HEK293T (cell line): ENCODE measurements around the gene SYCE3.

Experiments used
- CTCF ChIA-PET: fragments of 350-600 bp; formaldehyde crosslinking; extraction: SDS; loops from one replicate; lab custom pipeline; 2021; ENCODE audit warnings: antibody characterized with exemption, inconsistent platforms; lab: Yijun Ruan, JAX
- POLR2A ChIA-PET: fragments of 350-600 bp; formaldehyde crosslinking; extraction: SDS; loops from one replicate; lab custom pipeline; 2020; ENCODE audit warnings: antibody characterized with exemption, inconsistent platforms; lab: Yijun Ruan, JAX
- DNase-seq: peaks from one replicate; pipeline ENCODE4 v3.0.0; 2012; ENCODE audit warnings: mixed read lengths; ENCODE audit errors: extremely low spot score
- ARNT ChIP-seq: fragments of 450-650 bp; IDR thresholded peaks from 2 replicates; pipeline ENCODE4 v1.6.1; 2017; ENCODE audit warnings: mild to moderate bottlenecking
- BHLHE40 ChIP-seq: fragments of 450-650 bp; IDR thresholded peaks from 2 replicates; pipeline ENCODE4 v1.6.1; 2016; ENCODE audit warnings: mild to moderate bottlenecking, moderate library complexity, borderline replicate concordance
- CTBP1 ChIP-seq: fragments of 450-650 bp; IDR thresholded peaks from 2 replicates; pipeline ENCODE4 v1.6.1; 2016; ENCODE audit warnings: borderline replicate concordance
- ELF4 ChIP-seq: fragments of 450-650 bp; IDR thresholded peaks from 2 replicates; pipeline ENCODE4 v1.6.1; 2017; ENCODE audit warnings: antibody characterized with exemption
- FOXA1 ChIP-seq: fragments of 450-650 bp; IDR thresholded peaks from 2 replicates; pipeline ENCODE4 v1.6.1; 2016; ENCODE audit warnings: mild to moderate bottlenecking
- FOXK2 ChIP-seq: fragments of 450-650 bp; IDR thresholded peaks from 2 replicates; pipeline ENCODE4 v1.6.1; 2016; ENCODE audit warnings: mild to moderate bottlenecking
- FOXM1 ChIP-seq: fragments of 450-650 bp; IDR thresholded peaks from 2 replicates; pipeline ENCODE4 v1.6.1; 2017; ENCODE audit warnings: mild to moderate bottlenecking, borderline replicate concordance
- HDGF ChIP-seq: fragments of 450-650 bp; IDR thresholded peaks from 2 replicates; pipeline ENCODE4 v1.6.1; 2017; ENCODE audit warnings: antibody characterized with exemption, borderline replicate concordance
- L3MBTL2 ChIP-seq: fragments of 450-650 bp; conservative IDR thresholded peaks from 2 replicates; pipeline ENCODE4 v1.6.1; 2016; ENCODE audit warnings: mild to moderate bottlenecking
- LEF1 ChIP-seq: fragments of 450-650 bp; IDR thresholded peaks from 2 replicates; pipeline ENCODE4 v1.6.1; 2017; ENCODE audit warnings: mild to moderate bottlenecking, borderline replicate concordance
- NFRKB ChIP-seq: fragments of 450-650 bp; IDR thresholded peaks from 2 replicates; pipeline ENCODE4 v1.6.1; 2016; ENCODE audit warnings: mild to moderate bottlenecking, moderate library complexity
- SP1 ChIP-seq: fragments of 450-650 bp; IDR thresholded peaks from 2 replicates; pipeline ENCODE4 v1.6.1; 2017
- SUZ12 ChIP-seq: fragments of 450-650 bp; IDR thresholded peaks from 2 replicates; pipeline ENCODE4 v1.6.1; 2016; ENCODE audit warnings: mild to moderate bottlenecking
- TARDBP ChIP-seq: fragments of 450-650 bp; IDR thresholded peaks from 2 replicates; pipeline ENCODE4 v1.6.1; 2016
- ZNF384 ChIP-seq: fragments of 450-650 bp; IDR thresholded peaks from 2 replicates; pipeline ENCODE4 v1.6.1; 2016
- TF ChIP-seq, protein P1 (sequence below): fragments of 450-650 bp; IDR thresholded peaks from 2 replicates; pipeline ENCODE4 v1.6.1; 2016

The SYCE3 gene

DNA sequence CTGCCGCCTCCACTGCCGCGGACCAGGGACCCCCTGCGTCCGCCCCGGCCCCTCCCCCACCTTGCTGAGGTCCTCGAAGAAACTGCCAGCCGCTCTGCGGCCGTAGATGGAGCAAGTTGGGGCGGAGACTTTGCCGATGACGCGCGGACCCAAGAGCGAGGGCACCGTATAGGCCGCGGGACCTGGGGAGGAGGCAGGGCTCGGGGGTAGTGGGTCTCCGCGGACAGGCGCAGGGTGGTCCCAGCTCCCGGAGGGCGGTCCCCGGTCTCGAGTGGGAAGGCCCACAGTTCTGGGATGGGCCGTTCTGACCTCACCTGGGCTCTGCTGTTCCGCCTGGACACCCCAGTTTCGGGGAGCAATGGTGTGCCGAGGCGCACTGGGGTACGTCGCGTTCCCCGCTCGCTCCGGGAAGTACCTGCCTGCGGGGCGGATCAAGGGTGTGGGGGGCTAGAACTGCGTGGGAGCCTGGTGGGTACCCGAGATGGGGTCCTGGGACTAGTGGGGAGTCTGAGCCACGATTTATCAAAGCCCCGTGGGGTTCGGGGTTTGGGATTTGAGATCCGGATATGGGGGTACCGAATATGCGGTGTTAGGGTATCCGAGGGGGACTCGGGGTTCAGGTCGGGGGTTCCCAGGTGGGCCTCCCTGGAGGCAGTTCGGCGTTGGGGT is 31.7 kb downstream of the SYCE3 start:
- ChIA-PET POLR2A (no interaction called here), CTCF (no interaction called here)
- TF ChIP-seq LEF1 (no peak), ARNT (no peak), BHLHE40 (no peak), SUZ12 (no peak), TARDBP (no peak), HDGF (no peak)
- DNase-seq: no peak

DNA sequence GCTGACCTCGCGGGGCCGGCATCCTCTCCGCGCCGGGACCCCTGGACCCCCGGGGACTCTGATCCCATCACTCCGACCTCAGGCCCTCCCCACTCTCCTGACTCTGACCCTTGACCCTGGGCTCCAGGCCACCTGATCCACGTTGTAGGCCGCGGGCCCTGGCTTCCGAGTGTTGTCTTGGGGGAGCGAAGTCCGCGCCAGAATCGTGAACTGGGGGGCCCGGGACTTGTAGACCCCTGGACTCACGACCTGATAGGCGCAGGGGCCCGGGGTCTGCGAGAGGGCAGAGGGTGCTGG is 32.2 kb downstream of the SYCE3 start:
- ChIA-PET CTCF (no interaction called here), POLR2A (no interaction called here)
- DNase-seq: no peak
- TF ChIP-seq, protein P1, sequence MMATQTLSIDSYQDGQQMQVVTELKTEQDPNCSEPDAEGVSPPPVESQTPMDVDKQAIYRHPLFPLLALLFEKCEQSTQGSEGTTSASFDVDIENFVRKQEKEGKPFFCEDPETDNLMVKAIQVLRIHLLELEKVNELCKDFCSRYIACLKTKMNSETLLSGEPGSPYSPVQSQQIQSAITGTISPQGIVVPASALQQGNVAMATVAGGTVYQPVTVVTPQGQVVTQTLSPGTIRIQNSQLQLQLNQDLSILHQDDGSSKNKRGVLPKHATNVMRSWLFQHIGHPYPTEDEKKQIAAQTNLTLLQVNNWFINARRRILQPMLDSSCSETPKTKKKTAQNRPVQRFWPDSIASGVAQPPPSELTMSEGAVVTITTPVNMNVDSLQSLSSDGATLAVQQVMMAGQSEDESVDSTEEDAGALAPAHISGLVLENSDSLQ: no peak
- TF ChIP-seq SUZ12 (no peak), TARDBP (no peak), ARNT (no peak)

DNA sequence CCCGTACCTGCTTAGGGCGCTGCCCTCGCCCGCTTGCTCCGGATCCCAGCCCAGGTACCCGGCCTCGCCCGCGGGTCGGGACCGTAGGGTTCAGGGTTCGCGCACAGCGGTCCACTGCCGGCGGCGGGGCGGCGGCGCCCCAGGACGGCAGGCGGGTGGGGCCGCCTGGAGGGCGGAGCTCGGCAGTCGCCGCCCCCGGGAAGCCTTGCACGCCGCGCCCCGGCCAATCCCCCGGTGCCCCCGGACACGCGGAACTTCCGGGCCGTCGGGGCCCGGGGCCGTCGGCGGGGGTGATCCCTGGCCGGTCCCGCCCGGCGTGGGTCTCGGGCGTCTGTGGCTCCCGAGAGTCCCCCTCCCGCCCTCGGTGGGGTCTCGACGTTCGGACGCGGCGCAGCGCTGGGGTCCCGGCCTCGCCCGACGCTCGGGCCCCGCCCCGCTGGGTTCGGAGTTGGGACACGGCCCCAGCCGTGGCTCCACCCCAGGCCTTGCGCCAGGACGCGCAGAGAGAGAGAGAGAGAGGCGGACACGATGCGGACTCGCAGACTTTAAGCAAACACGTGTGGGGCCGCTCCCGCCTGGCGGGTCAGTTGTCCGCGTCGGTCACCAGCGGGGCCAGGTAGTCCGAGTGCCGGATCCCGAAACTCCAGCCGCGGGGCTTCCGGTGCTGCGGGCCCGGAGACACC is 32.7 kb downstream of the SYCE3 start, which contains the start of gene TYMP:
Gene TYMP, minus strand, starts transcription at position 116 of the 683 bp plus-strand sequence. CDS start 303 bp downstream, outside the sequence.
- ChIA-PET CTCF (no interaction called here), POLR2A (no interaction called here)
- no peak for TF ChIP-seq BHLHE40
- no peak; the same call in 1 of the 2 replicates for TF ChIP-seq L3MBTL2
- no peak for TF ChIP-seq FOXK2
- no peak for TF ChIP-seq TARDBP
- no peak for DNase-seq

DNA sequence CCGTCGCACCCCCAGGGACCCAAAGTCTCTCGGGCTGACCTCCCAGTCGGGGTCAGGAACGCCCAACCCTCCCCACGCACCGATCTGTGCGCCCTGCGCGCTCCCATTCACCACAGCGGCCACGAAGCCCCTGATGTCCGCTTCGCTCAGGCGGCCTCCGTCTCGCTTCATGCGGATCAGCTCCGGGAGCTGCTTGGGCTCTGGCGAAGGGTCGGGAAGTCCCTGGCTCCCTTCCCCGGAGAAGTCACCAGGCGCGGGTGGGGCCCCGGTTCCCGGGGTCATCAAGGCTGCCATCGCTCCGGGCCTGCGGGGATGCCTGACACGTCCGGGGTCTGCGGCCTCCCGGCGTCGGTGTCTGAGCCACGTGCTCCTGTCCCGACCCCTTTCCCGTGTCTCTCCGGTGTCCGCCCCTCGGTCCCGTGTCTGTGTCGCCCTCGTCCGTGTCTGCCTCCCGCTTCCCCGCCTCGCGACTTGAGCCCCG is 33.3 kb downstream of the SYCE3 start:
- no peak for DNase-seq
- POLR2A ChIA-PET: no interaction called here
- no peak for TF ChIP-seq HDGF
- no peak for TF ChIP-seq SP1
- TF ChIP-seq SUZ12: no peak
- TF ChIP-seq FOXM1: no peak
- no peak for TF ChIP-seq BHLHE40
- no peak for TF ChIP-seq ELF4
- TF ChIP-seq CTBP1: no peak
- TF ChIP-seq FOXA1: no peak
- no peak for TF ChIP-seq ZNF384
- TF ChIP-seq ARNT: no peak
- TF ChIP-seq, protein P1: no peak
- no peak for TF ChIP-seq NFRKB
- no peak for TF ChIP-seq FOXK2
- CTCF ChIA-PET: no interaction called here

DNA sequence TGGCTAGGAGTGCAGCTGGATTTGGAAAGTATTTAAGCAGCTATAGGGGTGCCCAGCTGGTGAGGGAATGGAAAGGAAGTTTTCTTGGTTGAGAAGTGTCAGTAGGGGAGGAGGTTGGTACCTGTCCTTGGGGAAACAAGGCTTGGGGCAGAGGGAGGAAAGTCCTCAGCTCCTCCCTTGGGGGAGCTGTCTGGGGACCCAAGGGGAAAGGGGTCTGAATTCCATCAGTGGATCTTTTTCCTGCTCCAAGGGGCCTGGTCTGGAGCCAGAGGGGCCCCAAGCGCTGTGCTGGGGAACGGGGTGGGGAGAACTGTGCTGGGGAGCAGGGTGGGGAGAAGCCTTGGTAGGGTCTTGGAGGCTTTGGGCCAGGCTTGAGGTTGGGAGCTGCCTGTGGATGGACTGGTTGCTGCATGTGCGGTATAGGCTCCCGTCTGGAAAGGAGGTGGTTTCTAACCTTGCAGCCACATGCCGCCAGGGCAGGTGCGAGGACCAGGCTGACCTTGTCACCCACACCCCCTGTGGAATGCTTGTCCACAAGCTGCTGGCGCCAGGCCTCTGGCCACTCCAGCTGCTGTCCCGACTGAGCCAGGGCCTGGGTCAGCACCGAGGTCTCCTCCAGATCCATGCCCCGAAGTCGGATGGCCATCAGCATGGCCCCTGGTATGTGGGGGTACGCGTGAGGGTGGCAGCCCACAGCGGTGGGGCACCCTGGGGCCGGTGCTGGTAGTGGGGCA is 33.9 kb downstream of the SYCE3 start:
- DNase-seq: no peak
- TF ChIP-seq FOXK2 (no peak), L3MBTL2 (0 out of 2 replicates have a peak, but pooled peaks have one; percentile 27), NFRKB (no peak)
- ChIA-PET POLR2A (interaction anchor here (0.6 kb wide), 1 partner anchor 20 kb away, joined by 3 read pairs; no protein-coding TSS in a partner anchor), CTCF (no interaction called here)

DNA sequence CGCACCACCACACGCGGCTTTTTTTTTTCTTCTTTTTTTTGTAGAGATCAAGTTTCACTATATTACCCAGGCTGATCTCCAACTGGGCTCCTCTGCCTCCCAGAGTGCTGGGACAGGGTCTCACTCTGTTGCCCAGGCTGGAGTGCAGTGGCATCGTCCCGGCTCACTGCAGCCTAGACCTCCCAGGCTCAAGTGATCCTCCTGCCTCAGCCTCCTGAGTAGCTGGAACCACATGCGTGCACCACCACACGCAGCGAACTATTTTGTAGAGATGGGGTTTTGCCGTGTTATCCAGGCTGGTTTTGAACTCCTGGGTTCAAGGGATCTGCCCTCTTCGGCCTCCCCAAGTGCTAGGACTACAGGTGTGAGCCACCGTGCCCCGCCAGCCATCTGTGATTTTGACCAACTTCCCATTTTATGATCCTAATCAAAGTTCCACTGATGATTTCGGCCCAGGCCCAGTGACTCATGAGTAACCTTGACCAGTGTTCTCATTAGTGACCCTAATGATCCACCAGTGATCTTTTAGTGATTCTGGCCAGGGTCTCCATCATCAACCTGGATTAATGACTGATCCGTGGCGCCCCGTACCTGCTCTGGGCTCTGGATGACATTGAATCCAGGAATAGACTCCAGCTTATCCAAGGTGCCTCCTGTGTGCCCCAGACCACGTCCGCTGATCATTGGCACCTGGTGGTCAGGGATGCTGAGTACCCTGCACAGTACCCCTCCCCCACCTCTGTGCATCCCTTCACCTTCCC is 34.6 kb downstream of the SYCE3 start:
- POLR2A ChIA-PET: interaction anchor here (0.6 to 7.1 kb wide), 2 partner anchors 19 kb away, joined by 3 to 193 read pairs; partner anchors contain the start of genes LMF2 and NCAPH2
- CTCF ChIA-PET: no interaction called here
- TF ChIP-seq NFRKB (no peak), FOXA1 (no peak), L3MBTL2 (no peak), HDGF (no peak), SUZ12 (no peak), CTBP1 (no peak)
- DNase-seq: no peak
